Cerebellar cortex (tissue), 1 donor: ENCODE results near the gene MIPOL1.
"Not testable (repeated sequence)": the region's sequence is repeated elsewhere in the genome, so short reads cannot be mapped to it uniquely, and the experiment has no call there.

Source experiments
- DNase-seq: peaks from one replicate; pipeline ENCODE4 v3.0.0-alpha.2; 2015; ENCODE audit warnings: low spot score

MIPOL1 gene

GRCh38 chr14:37285220-37285619, 87.5 kb downstream of the MIPOL1 start:
- DNase-seq: no peak

- no peak for DNase-seq
These were observed 92.0 kb downstream of the MIPOL1 start for GRCh38 chr14:37289688-37290087.

- not testable (repeated sequence) for DNase-seq
These were observed 97.5 kb downstream of the MIPOL1 start for GRCh38 chr14:37295262-37295661.

- no peak for DNase-seq
These were observed 113.5 kb downstream of the MIPOL1 start for GRCh38 chr14:37311252-37311651.

- no peak for DNase-seq
These were observed 121.2 kb downstream of the MIPOL1 start for GRCh38 chr14:37318938-37319337.

GRCh38 chr14:37320106-37320505, 122.4 kb downstream of the MIPOL1 start:
- no peak for DNase-seq

- DNase-seq: no peak
These were observed 127.6 kb downstream of the MIPOL1 start for GRCh38 chr14:37325332-37325731.

GRCh38 chr14:37326434-37326833, 128.7 kb downstream of the MIPOL1 start:
- no peak for DNase-seq

GRCh38 chr14:37327933-37328332, 130.2 kb downstream of the MIPOL1 start:
- not testable (repeated sequence) for DNase-seq

- DNase-seq: no peak
These were observed 130.9 kb downstream of the MIPOL1 start for GRCh38 chr14:37328673-37329072.

- no peak for DNase-seq
These were observed 131.7 kb downstream of the MIPOL1 start for GRCh38 chr14:37329189-37330001.

- no peak for DNase-seq
These were observed 133.2 kb downstream of the MIPOL1 start for GRCh38 chr14:37330910-37331309.

GRCh38 chr14:37340353-37340752, 142.6 kb downstream of the MIPOL1 start:
- DNase-seq: no peak

- DNase-seq: no peak
These were observed 145.8 kb downstream of the MIPOL1 start for GRCh38 chr14:37343307-37344094.

GRCh38 chr14:37363661-37364060, 165.9 kb downstream of the MIPOL1 start:
- DNase-seq: no peak

GRCh38 chr14:37369425-37369824, 171.7 kb downstream of the MIPOL1 start:
- DNase-seq: no peak

GRCh38 chr14:37375566-37375965, 177.8 kb downstream of the MIPOL1 start:
- DNase-seq: no peak

GRCh38 chr14:37376944-37377609, 179.3 kb downstream of the MIPOL1 start:
- DNase-seq: no peak

GRCh38 chr14:37384870-37385596, 187.3 kb downstream of the MIPOL1 start:
- no peak for DNase-seq

- DNase-seq: not testable (repeated sequence)
These were observed 199.6 kb downstream of the MIPOL1 start for GRCh38 chr14:37397157-37397940.

- DNase-seq: no peak
These were observed 200.1 kb downstream of the MIPOL1 start for GRCh38 chr14:37397941-37398215.
